GM12878 (cell line): ENCODE measurements around the gene MARCHF11. TPM values are rescaled to one million over a fixed set of nuclear protein-coding genes. Genes with fewer than 3 reads are reported as not detected.

Experiments used
- ATAC-seq: fragments of 200-7000 bp; cut with Tn5 transposase; 3 replicates; pipeline ENCODE4 v1.9.1; 2020; ENCODE audit warnings: mild to moderate bottlenecking, moderate library complexity
- BruUV-seq: library from RNA; stranded (reverse); fragments of 400-500 nt; replicated peaks from 2 replicates; lab custom pipeline; 2021; lab: Mats Ljungman, UMichigan
- CTCF ChIA-PET: fragments of 300-600 bp; sonication (Branson Sonifier 250); formaldehyde crosslinking; extraction: SDS; loops from one replicate; lab custom pipeline; 2021; ENCODE audit warnings: inconsistent platforms; lab: Yijun Ruan, JAX
- POLR2A ChIA-PET: fragments of 350-600 bp; formaldehyde crosslinking; extraction: SDS; loops from one replicate; lab custom pipeline; 2021; ENCODE audit warnings: inconsistent platforms; lab: Charles Lee
- RAD21 ChIA-PET: fragments of 300-600 bp; sonication (Branson Sonifier 250); formaldehyde crosslinking; loops from one replicate; lab custom pipeline; 2023; ENCODE audit warnings: antibody characterized with exemption; ENCODE audit not compliant: unreplicated experiment; lab: Charles Lee
- SMC1A ChIA-PET: fragments of 300-600 bp; sonication (Branson Sonifier 250); formaldehyde crosslinking; loops from one replicate; lab custom pipeline; 2023; ENCODE audit not compliant: unreplicated experiment, uncharacterized antibody; lab: Charles Lee
- DNase-seq: peaks from one replicate; pipeline ENCODE4 v3.0.0-alpha.2; 2011; ENCODE audit warnings: low read depth, low spot score
- FAIRE-seq: peaks from 3 replicates; lab custom pipeline; 2011; peaks lifted over from hg19 to GRCh38; lab: Jason Lieb, UNC
- H2AFZ ChIP-seq: 2 replicates; pipeline ENCODE4 v1.6.0; 2011; ENCODE audit warnings: low read depth, low read length, control low read depth; ENCODE audit not compliant: control insufficient read depth
- H3K27ac ChIP-seq: 2 replicates; pipeline ENCODE4 v1.5.1; 2011; ENCODE audit warnings: control low read depth; ENCODE audit not compliant: control insufficient read depth, insufficient read depth
- H3K27me3 ChIP-seq, 2 experiments: replicated peaks in 1 of 2; 2 replicates each; pipeline versions ENCODE4 v1.6.0 to v1.6.1; 2011; ENCODE audit warnings: low read length in 1 of 2; ENCODE audit not compliant: control insufficient read depth in 2 of 2, insufficient read depth in 2 of 2
- H3K36me3 ChIP-seq, 2 experiments: 2 replicates each; pipeline ENCODE4 v1.5.1; 2011; ENCODE audit warnings: low read length in 1 of 2; ENCODE audit not compliant: control insufficient read depth in 2 of 2, insufficient read depth in 2 of 2
- H3K4me1 ChIP-seq: 2 replicates; pipeline ENCODE4 v1.6.1; 2011; ENCODE audit warnings: mild to moderate bottlenecking, low read length, moderate library complexity, mixed read lengths; ENCODE audit not compliant: control insufficient read depth, insufficient read depth
- H3K4me2 ChIP-seq: 2 replicates; pipeline ENCODE4 v1.6.0; 2011; ENCODE audit warnings: control low read depth; ENCODE audit not compliant: control insufficient read depth, insufficient read depth
- H3K4me3 ChIP-seq: fragments of 200-600 bp; sonication (generic); 2 replicates; pipeline ENCODE4 v1.5.1; 2016
- H3K79me2 ChIP-seq: 2 replicates; pipeline ENCODE4 v1.6.0; 2011; ENCODE audit warnings: low read length; ENCODE audit not compliant: control insufficient read depth, insufficient read depth
- H3K9ac ChIP-seq: 2 replicates; pipeline ENCODE4 v1.8.0; 2011; ENCODE audit warnings: low read length, control low read depth, mixed read lengths; ENCODE audit not compliant: control insufficient read depth, insufficient read depth
- H3K9me3 ChIP-seq: replicated peaks from 3 replicates; pipeline ENCODE4 v1.5.1; 2011; ENCODE audit warnings: mild to moderate bottlenecking, low read length; ENCODE audit not compliant: control insufficient read depth, insufficient read depth
- H4K20me1 ChIP-seq: 2 replicates; pipeline ENCODE4 v1.6.0; 2011; ENCODE audit not compliant: control insufficient read depth, insufficient read depth
- ATF7 ChIP-seq: fragments of 450-650 bp; IDR thresholded peaks from 2 replicates; pipeline ENCODE4 v1.6.1; 2016; ENCODE audit warnings: low read depth, mild to moderate bottlenecking
- BCL11A ChIP-seq: IDR thresholded peaks from 2 replicates; pipeline ENCODE4 v1.6.1; 2011; ENCODE audit warnings: low read depth, low read length
- CHD2 ChIP-seq: IDR thresholded peaks from 2 replicates; pipeline ENCODE4 v1.6.1; 2011; ENCODE audit warnings: low read depth, low read length, improper control_type of control experiment, borderline replicate concordance
- SMC3 ChIP-seq: IDR thresholded peaks from 2 replicates; pipeline ENCODE4 v1.6.1; 2011; ENCODE audit warnings: low read length, improper control_type of control experiment, borderline replicate concordance
- SREBF2 ChIP-seq: IDR thresholded peaks from 2 replicates; pipeline ENCODE4 v1.6.1; 2012; ENCODE audit warnings: mild to moderate bottlenecking, low read length
- STAT1 ChIP-seq: fragments of 450-650 bp; conservative IDR thresholded peaks from 2 replicates; pipeline ENCODE4 v1.6.1; 2014; ENCODE audit warnings: antibody characterized with exemption, mild to moderate bottlenecking
- WGBS: methylation state at CpG from one replicate; pipeline ENCODE4 v1.1.6; 2016; ENCODE audit warnings: low lambda C conversion rate; ENCODE audit not compliant: insufficient replicate concordance, insufficient coverage; ENCODE audit errors: missing lambda C conversion rate; 5-methylcytosine and 5-hydroxymethylcytosine counted together
- in situ Hi-C: fragments of 300-500 bp; cut with MboI; formaldehyde crosslinking; loops from 9 replicates; pipeline ENCODE4 v1.14.3; 2018; ENCODE audit warnings: mixed read lengths
- intact Hi-C: fragments of 100-400 bp; cut with micrococcal nuclease; formaldehyde crosslinking; loops from one replicate; pipeline ENCODE4 v1.14.2; 2022; ENCODE audit not compliant: unreplicated experiment
- polyA plus RNA-seq, 11 experiments: library from polyadenylated mRNA; depleted of rRNA in 4 of 11; unstranded in 6 of 11; stranded (reverse) in 5 of 11; fragments of >200 nt; fragmentation: Nextera tagmentation in 4 of 11; fragmentation: Illumina TruSeq in 1 of 11; extraction: Ambion mirVana in 4 of 11; extraction: Trizol in 1 of 11; gene quantifications; 1 replicate in 1 of 11; 2 replicates in 10 of 11; pipeline versions ENCODE4 v1.2.1 to v1.2.3, GENCODE V29; 2011 to 2016; ENCODE audit warnings: inconsistent platforms in 2 of 11, missing spikeins in 2 of 11, low read depth in 1 of 11
- total RNA-seq, 4 experiments: library from RNA; depleted of rRNA in 3 of 4; stranded (reverse); fragments of >200 nt in 3 of 4; fragmentation: Illumina TruSeq in 1 of 4; extraction: Trizol in 1 of 4; gene quantifications; 2 replicates each; pipeline versions ENCODE4 v1.2.1 to v1.2.3, GENCODE V29; 2013 to 2021
- TF ChIP-seq, protein P1 (sequence below): fragments of 450-650 bp; IDR thresholded peaks from 2 replicates; pipeline ENCODE4 v1.6.1; 2016; ENCODE audit warnings: mild to moderate bottlenecking

Gene MARCHF11
- total and polyA plus RNA-seq, 10 of the 15 experiments (the other 5 are each of a cell fraction or from before 2014, with no cell fraction given) = 0.26 TPM; not detected in 9

DNA sequence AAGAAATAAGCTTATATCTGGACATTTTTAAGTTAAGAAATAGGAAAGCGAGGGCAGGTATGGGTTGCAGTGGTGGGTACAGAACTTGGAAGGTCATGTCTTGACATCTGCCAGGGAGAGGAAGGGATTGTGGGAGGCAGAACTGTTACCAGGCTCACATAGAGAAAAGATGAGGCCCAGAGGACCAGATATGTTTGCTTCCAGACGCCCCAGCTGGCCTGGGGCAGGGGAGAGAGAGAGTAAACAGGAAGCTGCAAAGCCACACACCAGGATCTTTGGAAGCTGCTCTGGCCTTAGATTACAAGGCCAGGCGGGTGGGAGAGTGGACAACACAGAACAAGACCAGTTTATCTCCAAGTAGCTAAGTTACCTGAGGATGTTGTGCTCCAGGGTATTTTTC is 71.2 kb downstream of the MARCHF11 start:
- Histone ChIP-seq H3K4me2 (no peak overlapping the region), H4K20me1 (no peaks in the 10 kb centered on the region), H3K36me3 (no peaks in the 10 kb centered on the region), H3K9me3 (no peaks in the 10 kb centered on the region; the same call in 2 of the 3 replicates), H3K27ac (no peak overlapping the region), H3K27me3 (no peaks in the 10 kb centered on the region), H3K4me3 (no peak overlapping the region), H3K9ac (no peak overlapping the region), H3K4me1 (no peaks in the 10 kb centered on the region), H2AFZ (no peak overlapping the region), H3K79me2 (no peaks in the 10 kb centered on the region)
- intact Hi-C loops = no loop called here
- DNase-seq (no peak), FAIRE-seq (no peak), ATAC-seq (no peak)
- ChIA-PET CTCF (no interaction called here), SMC1A (no interaction called here), POLR2A (no interaction called here), RAD21 (no interaction called here)
- 15% methylated on average over 3 of the region's 3 CpGs for WGBS
- no TSS peak for BruUV-seq
- in situ Hi-C loops = no loop called here
- TF ChIP-seq ATF7 (no peak), CHD2 (no peak), BCL11A (no peak)

DNA sequence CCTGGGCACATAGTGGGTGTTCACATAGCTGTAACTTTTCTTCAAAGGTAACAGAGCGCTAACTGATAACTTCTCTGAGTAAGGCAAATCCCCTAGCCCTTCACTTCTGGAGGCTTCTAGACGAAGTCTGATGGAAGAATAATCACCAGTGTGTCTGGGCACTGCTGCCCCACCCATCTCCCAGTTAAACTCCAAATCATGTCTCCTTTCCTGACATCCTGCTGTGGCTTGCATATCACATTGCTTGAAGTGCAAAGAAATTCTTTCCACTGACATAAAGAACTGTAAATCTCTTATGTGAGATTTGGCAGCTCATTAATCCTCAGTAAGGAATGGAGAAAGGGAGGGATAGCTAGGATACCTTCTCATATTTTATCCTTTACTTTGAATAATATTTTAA is 74.6 kb downstream of the MARCHF11 start:
- in situ Hi-C loops = no loop called here
- no peak for FAIRE-seq
- RAD21 ChIA-PET = no interaction called here

More for the DNA sequence above, 74.6 kb downstream of the MARCHF11 start:
- Histone ChIP-seq H2AFZ (no peak overlapping the region), H3K36me3 (no peaks in the 10 kb centered on the region), H3K4me3 (no peak overlapping the region), H3K27ac (no peak overlapping the region), H3K79me2 (no peaks in the 10 kb centered on the region), H4K20me1 (no peaks in the 10 kb centered on the region), H3K4me2 (no peak overlapping the region), H3K4me1 (no peaks in the 10 kb centered on the region), H3K9me3 (no peaks in the 10 kb centered on the region)
- POLR2A ChIA-PET = no interaction called here
- CTCF ChIA-PET = no interaction called here
- 25% methylated on average over 2 of the region's 2 CpGs for WGBS
- DNase-seq = no peak
- no TSS peak for BruUV-seq
- no peak for ATAC-seq
- SMC1A ChIA-PET = interaction anchor here (1.1 kb wide), 1 partner anchor 16 kb away, joined by 4 read pairs; no protein-coding TSS in a partner anchor
- intact Hi-C loops = no loop called here
- no peak for TF ChIP-seq STAT1
- TF ChIP-seq SMC3 = no peak
- TF ChIP-seq SREBF2 = no peak
- TF ChIP-seq, protein P1, sequence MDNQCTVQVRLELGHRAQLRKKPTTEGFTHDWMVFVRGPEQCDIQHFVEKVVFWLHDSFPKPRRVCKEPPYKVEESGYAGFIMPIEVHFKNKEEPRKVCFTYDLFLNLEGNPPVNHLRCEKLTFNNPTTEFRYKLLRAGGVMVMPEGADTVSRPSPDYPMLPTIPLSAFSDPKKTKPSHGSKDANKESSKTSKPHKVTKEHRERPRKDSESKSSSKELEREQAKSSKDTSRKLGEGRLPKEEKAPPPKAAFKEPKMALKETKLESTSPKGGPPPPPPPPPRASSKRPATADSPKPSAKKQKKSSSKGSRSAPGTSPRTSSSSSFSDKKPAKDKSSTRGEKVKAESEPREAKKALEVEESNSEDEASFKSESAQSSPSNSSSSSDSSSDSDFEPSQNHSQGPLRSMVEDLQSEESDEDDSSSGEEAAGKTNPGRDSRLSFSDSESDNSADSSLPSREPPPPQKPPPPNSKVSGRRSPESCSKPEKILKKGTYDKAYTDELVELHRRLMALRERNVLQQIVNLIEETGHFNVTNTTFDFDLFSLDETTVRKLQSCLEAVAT = no peak
- TF ChIP-seq, all 136 proteins: peak for 0
- no peak overlapping the region for H3K9ac ChIP-seq
- H3K27me3 ChIP-seq = no peaks in the 10 kb centered on the region
